Measurements from ENCODE around the gene CYP26C1.

Gene CYP26C1

DNA sequence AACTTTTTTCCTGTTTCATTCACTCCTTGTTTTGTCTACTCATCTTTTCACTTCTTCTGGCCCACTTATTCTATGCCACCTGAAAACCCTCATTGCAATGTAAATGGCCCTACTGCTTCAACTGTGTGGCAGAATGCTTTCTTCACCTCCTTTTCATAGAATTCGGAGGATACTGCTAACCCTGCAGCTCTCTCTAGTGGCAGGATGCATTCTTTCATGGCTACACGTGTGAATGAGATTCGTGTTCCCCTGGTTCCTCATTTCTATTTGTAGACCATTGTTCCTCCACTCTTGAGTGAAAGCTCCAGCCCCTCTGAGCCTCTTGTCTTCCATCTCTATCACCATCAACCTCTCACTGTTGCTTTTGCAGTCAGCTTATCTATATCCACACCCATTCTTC lies 20.9 kb upstream of the CYP26C1 start:
- Histone ChIP-seq H3K36me3 (ENCODE audit: control insufficient read depth, insufficient read depth, low read length) (no peaks in the 10 kb centered on the region), H3K9me3 (ENCODE audit: control insufficient read depth, insufficient read depth, low read length) (no peaks in the 10 kb centered on the region)

GRCh38 chr10:93054486-93054885 lies 6.1 kb upstream of the CYP26C1 start:
- Histone ChIP-seq H3K4me3 (ENCODE audit: low read depth, low read length) (no peak overlapping the region), H3K9ac (ENCODE audit: low read depth, low read length) (no peak overlapping the region), H3K36me3 (ENCODE audit: control insufficient read depth, insufficient read depth, low read length) (no peaks in the 10 kb centered on the region), H3K9me3 (ENCODE audit: control insufficient read depth, insufficient read depth, low read length) (no peaks in the 10 kb centered on the region), H3K27me3 (ENCODE audit: control insufficient read depth, insufficient read depth, low read length) (peaks cover 28% of the 10 kb centered on the region), H3K4me1 (ENCODE audit: control insufficient read depth, insufficient read depth, low read length) (peaks cover 11% of the 10 kb centered on the region)

More for the DNA sequence above, 20.9 kb upstream of the CYP26C1 start:
- Histone ChIP-seq H3K27me3 (ENCODE audit: control insufficient read depth, insufficient read depth, low read length) (no peaks in the 10 kb centered on the region), H3K4me1 (ENCODE audit: control insufficient read depth, insufficient read depth, low read length) (peaks cover 6% of the 10 kb centered on the region), H3K9ac (ENCODE audit: low read depth, low read length) (no peak overlapping the region), H3K4me3 (ENCODE audit: low read depth, low read length) (no peak overlapping the region)

DNA sequence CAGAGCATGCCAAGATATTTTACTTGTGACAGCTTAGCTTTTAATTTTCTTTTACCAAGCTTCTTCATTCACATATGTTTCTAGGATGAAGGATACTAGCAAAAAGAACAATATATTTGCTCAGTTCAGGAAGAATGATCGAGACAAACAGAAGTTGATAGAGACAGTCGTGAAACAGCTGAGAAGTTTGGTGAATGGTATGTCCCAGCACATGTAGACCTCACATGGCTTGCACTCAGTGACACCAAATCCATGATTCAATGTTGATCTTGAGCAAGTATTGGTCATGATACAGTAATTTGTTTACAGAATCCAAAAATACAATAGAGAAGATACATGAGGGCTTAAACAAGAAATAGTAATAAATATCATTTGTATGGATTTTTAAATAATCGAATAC lies 2.5 kb upstream of the CYP26C1 start:
- H3K4me3 ChIP-seq (ENCODE audit: low read depth, low read length): no peak overlapping the region
- peaks cover 8% of the 10 kb centered on the region for H3K4me1 ChIP-seq (ENCODE audit: control insufficient read depth, insufficient read depth, low read length)
- no peaks in the 10 kb centered on the region for H3K9me3 ChIP-seq (ENCODE audit: control insufficient read depth, insufficient read depth, low read length)
- H3K27me3 ChIP-seq (ENCODE audit: control insufficient read depth, insufficient read depth, low read length): peaks cover 65% of the 10 kb centered on the region
- H3K36me3 ChIP-seq (ENCODE audit: control insufficient read depth, insufficient read depth, low read length): no peaks in the 10 kb centered on the region
- no peak overlapping the region for H3K9ac ChIP-seq (ENCODE audit: low read depth, low read length)

DNA sequence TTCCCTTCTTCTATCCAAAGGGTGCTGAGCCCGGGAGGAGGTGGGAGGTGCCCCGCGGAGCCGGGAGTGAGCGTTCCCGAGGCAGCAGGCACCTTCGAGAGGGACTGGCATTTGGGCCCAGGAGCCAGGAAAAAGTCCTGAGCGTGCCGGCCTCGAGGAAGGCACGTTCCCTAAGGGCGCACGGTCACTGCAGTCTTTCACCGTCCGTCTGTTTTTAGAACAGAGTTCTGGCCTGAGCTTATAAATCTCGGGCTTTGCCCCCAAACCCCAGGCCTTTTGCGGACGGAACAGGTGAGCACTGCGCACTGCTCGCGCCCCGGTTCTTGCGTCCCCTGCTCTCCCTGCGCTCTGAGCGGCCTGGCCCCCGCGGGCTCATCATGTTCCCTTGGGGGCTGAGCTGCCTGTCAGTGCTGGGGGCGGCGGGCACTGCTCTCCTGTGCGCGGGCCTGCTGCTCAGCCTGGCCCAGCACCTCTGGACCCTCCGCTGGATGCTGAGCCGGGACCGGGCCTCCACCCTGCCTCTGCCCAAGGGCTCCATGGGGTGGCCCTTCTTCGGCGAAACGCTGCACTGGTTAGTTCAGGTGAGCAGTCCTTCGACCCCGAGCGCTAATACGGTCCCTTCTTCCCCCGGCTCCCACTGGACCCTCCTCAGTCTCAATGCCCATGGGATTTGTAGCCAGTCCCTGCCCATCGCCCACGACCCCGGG lies 442 bp downstream of the CYP26C1 start:
- Histone ChIP-seq H3K9ac (ENCODE audit: low read depth, low read length) (no peak overlapping the region), H3K27me3 (ENCODE audit: control insufficient read depth, insufficient read depth, low read length) (peaks cover 94% of the 10 kb centered on the region), H3K9me3 (ENCODE audit: control insufficient read depth, insufficient read depth, low read length) (no peaks in the 10 kb centered on the region), H3K4me3 (ENCODE audit: low read depth, low read length) (peak overlapping the region; percentile 69), H3K36me3 (ENCODE audit: control insufficient read depth, insufficient read depth, low read length) (no peaks in the 10 kb centered on the region), H3K4me1 (ENCODE audit: control insufficient read depth, insufficient read depth, low read length) (peaks cover 8% of the 10 kb centered on the region)

DNA sequence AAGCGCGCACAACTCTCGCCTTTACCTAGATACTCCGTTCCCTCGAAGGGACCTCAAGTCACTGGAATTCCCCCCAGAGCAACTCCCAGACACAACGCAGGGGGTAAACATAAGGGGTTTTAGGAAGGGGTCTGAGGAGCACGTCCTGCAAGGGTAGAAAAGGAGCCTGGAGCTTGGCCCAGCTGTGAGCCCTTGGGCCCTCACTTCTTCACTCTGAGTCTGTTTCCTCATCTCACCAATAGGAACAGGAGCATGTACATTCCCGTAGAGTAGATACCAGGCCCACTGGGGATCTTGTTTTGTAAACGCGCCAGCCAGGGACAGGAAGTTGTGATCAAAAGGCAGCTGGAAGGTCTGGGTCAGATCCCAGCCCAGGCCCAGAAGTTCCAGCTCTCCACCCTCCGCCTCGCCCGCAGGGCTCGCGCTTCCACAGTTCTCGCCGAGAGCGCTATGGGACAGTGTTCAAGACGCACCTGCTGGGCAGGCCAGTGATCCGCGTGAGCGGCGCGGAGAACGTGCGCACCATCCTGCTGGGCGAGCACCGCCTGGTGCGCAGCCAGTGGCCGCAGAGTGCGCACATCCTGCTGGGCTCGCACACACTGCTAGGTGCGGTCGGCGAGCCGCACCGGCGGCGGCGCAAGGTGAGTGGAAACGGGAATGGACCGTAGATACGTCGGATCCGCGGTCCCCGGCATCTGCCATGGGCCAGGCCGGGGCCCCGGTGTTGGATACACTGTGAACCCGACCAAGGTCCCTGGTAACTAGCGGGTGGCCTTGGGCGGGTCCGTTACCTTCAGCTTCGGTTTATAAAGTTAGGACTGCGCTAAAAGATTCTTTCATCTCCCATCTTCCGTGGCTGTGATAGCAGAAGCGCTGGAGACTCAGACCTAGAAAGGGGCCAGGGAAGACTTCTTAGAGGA lies 1.3 kb downstream of the CYP26C1 start:
- H3K4me3 ChIP-seq (ENCODE audit: low read depth, low read length): peak overlapping the region; percentile 69
- no peak overlapping the region for H3K9ac ChIP-seq (ENCODE audit: low read depth, low read length)
- no peaks in the 10 kb centered on the region for H3K36me3 ChIP-seq (ENCODE audit: control insufficient read depth, insufficient read depth, low read length)
- H3K9me3 ChIP-seq (ENCODE audit: control insufficient read depth, insufficient read depth, low read length): no peaks in the 10 kb centered on the region
- H3K4me1 ChIP-seq (ENCODE audit: control insufficient read depth, insufficient read depth, low read length): peaks cover 7% of the 10 kb centered on the region
- peaks cover 100% of the 10 kb centered on the region for H3K27me3 ChIP-seq (ENCODE audit: control insufficient read depth, insufficient read depth, low read length)

GRCh38 chr10:93062514-93063143 lies 2.0 kb downstream of the CYP26C1 start:
- peak overlapping the region; percentile 69 for H3K4me3 ChIP-seq (ENCODE audit: low read depth, low read length)
- H3K9ac ChIP-seq (ENCODE audit: low read depth, low read length): no peak overlapping the region
- peaks cover 7% of the 10 kb centered on the region for H3K4me1 ChIP-seq (ENCODE audit: control insufficient read depth, insufficient read depth, low read length)
- H3K36me3 ChIP-seq (ENCODE audit: control insufficient read depth, insufficient read depth, low read length): no peaks in the 10 kb centered on the region
- H3K9me3 ChIP-seq (ENCODE audit: control insufficient read depth, insufficient read depth, low read length): no peaks in the 10 kb centered on the region
- peaks cover 100% of the 10 kb centered on the region for H3K27me3 ChIP-seq (ENCODE audit: control insufficient read depth, insufficient read depth, low read length)

- H3K9me3 ChIP-seq (ENCODE audit: control insufficient read depth, insufficient read depth, low read length): no peaks in the 10 kb centered on the region
- peaks cover 100% of the 10 kb centered on the region for H3K27me3 ChIP-seq (ENCODE audit: control insufficient read depth, insufficient read depth, low read length)
- H3K4me3 ChIP-seq (ENCODE audit: low read depth, low read length): peak overlapping the region; percentile 69
- no peak overlapping the region for H3K9ac ChIP-seq (ENCODE audit: low read depth, low read length)
- peaks cover 7% of the 10 kb centered on the region for H3K4me1 ChIP-seq (ENCODE audit: control insufficient read depth, insufficient read depth, low read length)
- no peaks in the 10 kb centered on the region for H3K36me3 ChIP-seq (ENCODE audit: control insufficient read depth, insufficient read depth, low read length)
Observed at GRCh38 chr10:93063144-93063976, 2.8 kb downstream of the CYP26C1 start.

- Histone ChIP-seq H3K36me3 (ENCODE audit: control insufficient read depth, insufficient read depth, low read length) (no peaks in the 10 kb centered on the region), H3K27me3 (ENCODE audit: control insufficient read depth, insufficient read depth, low read length) (peaks cover 100% of the 10 kb centered on the region), H3K9me3 (ENCODE audit: control insufficient read depth, insufficient read depth, low read length) (no peaks in the 10 kb centered on the region), H3K4me1 (ENCODE audit: control insufficient read depth, insufficient read depth, low read length) (peaks cover 10% of the 10 kb centered on the region), H3K9ac (ENCODE audit: low read depth, low read length) (no peak overlapping the region), H3K4me3 (ENCODE audit: low read depth, low read length) (peak overlapping the region; percentile 69)
Observed at GRCh38 chr10:93063977-93064660, 3.5 kb downstream of the CYP26C1 start.

GRCh38 chr10:93064874-93065660 lies 4.5 kb downstream of the CYP26C1 start:
- H3K9ac ChIP-seq (ENCODE audit: low read depth, low read length): no peak overlapping the region
- no peaks in the 10 kb centered on the region for H3K36me3 ChIP-seq (ENCODE audit: control insufficient read depth, insufficient read depth, low read length)
- H3K27me3 ChIP-seq (ENCODE audit: control insufficient read depth, insufficient read depth, low read length): peaks cover 100% of the 10 kb centered on the region
- peak overlapping the region; percentile 62 for H3K4me3 ChIP-seq (ENCODE audit: low read depth, low read length)
- peaks cover 8% of the 10 kb centered on the region for H3K4me1 ChIP-seq (ENCODE audit: control insufficient read depth, insufficient read depth, low read length)
- no peaks in the 10 kb centered on the region for H3K9me3 ChIP-seq (ENCODE audit: control insufficient read depth, insufficient read depth, low read length)

Data from iPS-15b (cell line).